NCI-H2196 treated with DMSO at 0.1 percent for 48 hours (cell line): ENCODE data around the gene LYST.

Experiments
- DNase-seq: peaks from one replicate; lab custom pipeline; 2025; ENCODE audit not compliant: unreplicated experiment; lab: John Stamatoyannopoulos, UW

LYST gene

DNA sequence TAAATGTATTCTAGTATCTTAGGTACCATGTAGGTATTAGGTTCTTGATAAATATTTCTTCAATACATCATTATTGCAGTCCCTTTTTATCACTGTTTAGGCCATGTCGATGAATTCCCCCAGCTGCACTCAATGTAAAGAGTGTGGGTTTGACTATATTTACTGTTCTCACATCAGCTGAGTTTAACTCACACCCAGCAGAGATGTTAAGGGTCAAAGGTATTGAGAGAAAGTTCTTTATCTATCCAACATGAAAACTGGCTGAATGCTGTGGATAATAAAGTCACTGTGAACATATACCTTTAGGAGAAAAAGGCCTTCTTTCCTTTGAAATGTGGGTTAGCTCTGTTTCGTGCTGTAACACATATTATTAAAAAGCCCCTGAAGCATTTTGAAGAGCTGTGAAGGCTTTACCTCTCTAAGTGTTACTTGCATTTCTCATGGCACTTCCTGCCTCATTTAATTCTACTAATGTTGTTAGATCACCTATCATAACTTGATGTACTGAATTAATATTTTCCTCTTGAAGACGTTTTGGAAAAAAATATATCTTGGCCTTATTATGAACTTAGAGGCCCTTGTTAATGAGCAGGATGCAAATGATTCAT lies 19.1 kb upstream of the LYST start:
- no peak for DNase-seq

DNA sequence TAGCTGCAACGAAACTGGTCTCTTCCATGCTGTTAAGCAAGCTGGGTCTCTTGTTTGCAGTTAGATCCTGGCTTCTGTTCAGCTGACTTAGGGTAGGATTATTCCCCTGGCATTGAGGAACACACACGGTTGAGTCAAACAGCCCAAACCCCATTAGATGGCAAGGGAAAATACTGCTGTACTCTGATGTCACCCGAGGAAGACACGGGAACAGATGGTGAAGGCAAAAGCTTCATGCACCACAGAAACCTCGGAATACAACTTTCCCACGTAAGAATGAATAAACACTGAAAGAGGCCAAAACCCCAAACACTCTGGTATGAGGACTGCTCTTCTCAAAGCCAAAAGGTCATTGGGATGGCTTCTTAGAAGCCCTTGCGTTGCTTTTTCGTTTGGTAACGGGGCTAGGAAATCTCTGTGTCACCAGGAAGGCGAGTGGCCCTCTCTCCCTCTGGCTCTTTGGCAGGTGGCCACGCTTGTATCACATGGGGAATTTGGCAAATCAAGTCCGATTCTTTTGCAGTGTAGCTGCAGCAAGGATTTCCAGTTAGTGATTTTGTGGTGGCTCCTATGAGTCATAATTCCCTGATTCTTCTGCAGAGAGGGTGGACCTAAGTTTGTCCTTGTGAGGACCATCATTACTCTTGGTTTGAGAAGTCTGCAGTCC lies 16.7 kb upstream of the LYST start:
- no peak for DNase-seq

DNA sequence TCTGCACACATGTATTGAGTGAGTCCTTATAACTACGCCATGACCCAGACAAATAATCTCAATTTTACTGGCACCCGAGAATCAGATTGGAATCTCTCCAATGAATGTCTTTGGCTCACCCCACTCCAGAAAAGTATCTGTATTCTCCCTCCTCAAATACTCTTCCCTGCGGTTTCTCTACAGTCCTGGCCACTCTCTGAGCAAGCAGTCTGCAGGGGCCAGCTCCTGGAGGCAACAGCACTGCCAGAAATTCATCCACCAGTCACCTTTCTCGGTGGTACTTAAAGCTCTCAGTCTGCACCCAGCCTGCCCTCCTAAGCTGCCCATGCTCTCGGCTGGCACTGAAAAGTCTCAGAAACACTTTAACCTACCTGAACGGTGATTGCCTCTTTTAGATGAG lies 16.1 kb upstream of the LYST start:
- no peak for DNase-seq

DNA sequence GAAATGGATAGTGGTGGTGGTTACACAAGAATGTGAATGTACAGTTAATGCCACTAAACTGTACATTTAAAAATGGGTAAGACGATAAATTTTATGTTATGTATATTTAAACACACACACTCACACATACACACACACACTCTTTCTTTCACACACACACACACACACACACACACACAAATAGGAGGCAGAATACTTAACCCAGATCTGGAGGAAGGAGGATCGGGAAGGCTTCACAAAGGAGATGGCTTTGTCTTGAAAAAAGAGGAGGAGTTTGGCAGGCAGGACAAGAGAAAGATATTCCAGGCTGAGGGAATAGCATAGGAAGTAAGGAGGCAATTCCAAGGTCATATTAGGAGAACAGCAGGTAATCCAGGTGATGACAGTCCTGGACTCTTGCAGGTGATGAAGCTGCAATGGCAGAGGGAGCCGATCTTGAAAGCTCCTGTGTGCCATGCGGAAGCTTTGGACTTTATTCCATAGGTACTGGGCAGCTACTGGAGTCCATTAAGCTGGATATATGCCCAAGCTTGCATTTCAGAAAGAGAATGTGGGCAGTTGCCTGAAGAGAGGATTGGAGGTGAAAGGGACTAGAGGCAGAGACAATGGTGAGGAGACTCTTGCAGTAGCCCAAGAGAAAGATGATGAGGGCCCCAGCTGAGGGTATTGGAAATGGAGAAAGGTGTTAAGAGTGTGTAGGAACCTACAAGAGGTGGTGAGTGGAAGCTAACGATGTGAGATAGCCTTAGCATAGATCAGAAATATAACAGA lies 15.4 kb upstream of the LYST start:
- DNase-seq: no peak

DNA sequence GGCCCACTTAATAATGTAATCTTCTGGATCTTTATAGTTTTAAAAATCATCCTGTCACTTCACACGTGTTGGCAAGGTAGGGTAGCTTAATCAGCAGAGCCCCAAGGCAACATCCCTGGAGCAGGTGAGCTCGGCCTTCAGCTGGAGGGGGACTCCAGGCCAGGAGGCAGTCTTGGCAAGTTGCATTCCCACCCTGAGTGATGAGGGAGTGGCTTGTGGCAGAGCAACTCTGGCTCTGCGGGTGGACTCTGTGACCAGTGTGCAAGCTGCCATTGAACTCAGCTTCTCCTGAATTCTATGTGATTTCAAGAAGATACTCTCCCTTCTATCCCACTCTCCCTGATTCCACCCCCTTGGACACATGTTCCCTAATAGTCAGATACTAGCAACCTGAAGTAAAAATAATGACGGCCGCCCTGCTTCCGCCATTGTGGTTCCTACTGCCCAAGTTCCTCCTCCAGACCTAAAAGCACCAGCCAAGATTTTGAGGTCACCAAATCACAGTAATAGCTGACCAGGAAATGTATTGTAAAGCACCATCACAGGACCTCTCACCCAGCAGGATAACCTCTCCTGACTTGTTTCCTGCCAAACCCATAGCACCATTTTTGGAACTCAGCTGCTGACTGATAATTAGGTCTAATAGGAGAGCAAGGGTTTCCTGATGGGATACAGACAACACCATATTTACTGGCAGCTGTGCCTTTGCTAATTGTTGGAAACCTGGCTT lies 11.5 kb upstream of the LYST start:
- no peak for DNase-seq

DNA sequence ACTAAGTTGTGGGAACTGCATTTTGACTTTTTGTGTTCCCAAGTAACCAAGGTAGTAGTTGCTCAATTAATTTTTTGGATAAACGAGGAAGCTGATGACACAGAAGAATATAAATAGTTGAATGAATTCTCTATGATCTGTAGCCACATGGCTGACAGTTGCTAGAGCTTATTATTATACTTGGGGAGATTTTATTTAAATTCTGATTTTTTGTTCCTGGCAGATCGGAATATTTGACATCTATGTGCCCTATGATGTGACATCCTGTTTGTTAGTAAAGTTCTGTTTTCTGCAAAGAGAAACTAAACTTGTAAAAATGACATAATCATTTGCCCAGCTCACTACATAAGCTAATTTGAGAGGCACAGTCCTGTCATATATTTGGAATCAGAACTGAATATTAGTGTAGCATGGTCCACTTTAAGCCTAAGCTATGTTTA lies 9.7 kb upstream of the LYST start:
- no peak for DNase-seq

DNA sequence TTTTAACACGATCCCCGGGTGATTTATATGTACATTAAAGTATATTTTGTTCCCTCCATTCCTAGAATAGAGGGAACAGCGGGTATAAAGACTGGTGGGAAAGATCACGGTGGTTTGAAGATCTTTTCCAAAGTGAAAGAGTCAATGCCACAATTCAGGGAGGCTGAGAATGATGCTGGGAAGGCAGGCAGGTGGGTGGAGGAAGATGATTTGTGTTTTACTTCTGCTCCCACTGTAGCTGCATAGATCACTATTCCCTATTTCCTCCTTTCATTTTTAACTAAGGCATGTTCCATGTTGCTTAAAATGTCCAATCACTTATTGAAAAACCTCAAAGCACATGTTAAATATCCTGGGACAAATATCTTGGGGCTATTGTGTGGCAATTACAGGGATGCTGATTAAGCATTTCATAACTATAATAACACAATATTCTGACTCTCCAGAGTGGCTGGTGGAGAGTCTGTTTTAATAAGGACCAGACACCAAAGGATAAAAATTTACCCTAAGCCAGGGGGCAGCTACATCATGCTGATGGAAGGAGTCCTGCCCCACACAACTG lies 8.4 kb upstream of the LYST start:
- no peak for DNase-seq

DNA sequence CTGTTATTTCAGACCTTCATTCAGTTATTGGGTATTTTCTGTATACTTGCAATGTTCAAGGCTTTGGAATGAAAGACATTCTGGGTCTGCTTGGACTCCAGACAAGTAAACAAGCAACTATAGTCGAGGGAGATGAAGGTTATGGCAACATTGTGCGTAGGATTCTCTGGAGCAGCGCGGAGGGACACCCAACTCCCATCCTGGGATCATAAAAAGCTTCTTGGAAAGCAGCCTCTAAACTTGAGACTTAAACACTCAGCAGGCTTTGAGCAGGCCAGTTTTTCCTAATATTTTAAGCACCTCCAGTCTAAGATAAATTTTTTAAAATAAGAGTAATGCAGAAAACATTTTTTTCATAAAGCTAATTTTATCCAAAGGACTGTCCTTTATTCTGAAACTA lies 7.6 kb upstream of the LYST start:
- no peak for DNase-seq

DNA sequence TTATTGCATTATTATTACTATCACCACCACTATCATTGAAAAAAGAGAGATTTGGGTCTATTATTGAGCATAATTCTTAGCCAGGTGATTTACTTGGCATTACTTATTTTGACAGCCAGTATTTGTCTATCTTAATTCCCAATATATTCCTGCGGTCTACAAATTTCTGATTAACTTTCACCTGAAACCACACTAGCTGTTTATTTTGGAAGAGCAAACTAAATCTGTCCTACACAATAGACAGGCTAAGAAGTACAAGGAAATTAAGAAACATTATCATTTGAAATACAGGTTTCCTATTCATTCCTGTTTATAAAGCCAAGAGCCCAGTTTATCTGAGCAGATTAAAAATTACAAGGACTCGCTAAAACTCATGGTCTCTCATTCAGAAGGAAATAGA lies 6.9 kb upstream of the LYST start:
- DNase-seq: no peak

DNA sequence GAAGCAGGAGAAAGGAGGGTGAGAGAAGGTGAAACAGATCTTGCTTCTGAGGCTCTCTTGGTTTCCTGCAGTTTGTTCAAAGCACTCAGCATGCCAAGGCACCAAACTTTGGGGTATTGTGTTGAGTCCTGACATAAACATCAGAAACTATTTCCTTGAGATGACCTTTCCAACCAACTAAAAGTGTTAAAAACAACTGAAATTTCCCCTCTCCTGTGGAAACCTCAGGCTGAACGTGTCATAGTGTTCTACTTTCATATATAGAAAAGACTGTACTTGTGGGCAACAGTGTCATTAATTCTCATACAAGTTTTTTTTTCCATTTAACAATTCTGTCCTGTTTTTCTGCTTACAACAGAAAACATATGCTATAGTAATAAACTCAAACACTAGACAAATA lies 6.3 kb upstream of the LYST start:
- no peak for DNase-seq

DNA sequence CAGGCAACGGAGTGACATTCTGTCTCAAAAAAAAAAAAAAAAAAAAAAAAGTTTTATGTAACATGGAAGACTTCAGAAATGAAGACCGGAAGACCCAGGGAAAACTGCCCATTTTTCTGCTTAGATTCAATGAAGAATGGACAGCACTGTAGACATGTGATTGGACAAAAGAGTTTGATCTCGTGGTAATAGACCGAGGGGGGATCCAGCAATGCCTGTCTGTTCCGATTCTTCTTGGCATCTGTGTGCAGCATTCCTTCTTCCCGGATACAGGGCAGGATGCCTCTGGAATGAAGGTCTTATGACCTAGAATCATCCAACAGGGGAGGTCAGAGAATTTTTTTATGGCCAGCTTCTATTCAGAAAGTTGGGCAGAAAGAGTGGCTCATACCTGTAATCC lies 5.6 kb upstream of the LYST start:
- DNase-seq: no peak

DNA sequence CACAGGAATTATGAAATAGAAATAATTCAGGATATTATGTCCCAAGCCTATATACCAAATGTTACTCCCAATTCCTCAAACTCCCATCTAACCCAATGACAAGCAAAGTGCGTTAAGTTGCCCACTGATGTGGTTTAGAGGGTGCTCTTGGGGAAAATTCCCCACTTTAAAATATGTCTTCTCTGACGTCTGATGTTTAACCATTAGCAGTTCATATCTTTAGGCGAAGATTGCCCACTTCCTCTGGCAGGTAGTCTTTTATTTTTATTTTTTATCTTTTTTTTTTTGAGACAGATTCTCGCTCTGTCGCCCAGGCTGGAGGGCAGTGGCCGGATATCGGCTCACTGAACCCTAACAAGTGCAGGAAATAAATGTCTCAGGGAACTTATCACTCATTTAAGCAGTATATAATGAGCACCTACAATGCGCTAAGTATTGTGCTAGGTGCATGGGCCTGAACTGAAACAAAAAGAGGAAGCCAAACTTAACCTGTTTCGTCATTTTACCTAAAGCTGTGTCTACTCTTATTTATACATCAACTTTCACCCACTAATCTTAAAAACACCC lies 1.3 kb upstream of the LYST start:
- DNase-seq: no peak

DNA sequence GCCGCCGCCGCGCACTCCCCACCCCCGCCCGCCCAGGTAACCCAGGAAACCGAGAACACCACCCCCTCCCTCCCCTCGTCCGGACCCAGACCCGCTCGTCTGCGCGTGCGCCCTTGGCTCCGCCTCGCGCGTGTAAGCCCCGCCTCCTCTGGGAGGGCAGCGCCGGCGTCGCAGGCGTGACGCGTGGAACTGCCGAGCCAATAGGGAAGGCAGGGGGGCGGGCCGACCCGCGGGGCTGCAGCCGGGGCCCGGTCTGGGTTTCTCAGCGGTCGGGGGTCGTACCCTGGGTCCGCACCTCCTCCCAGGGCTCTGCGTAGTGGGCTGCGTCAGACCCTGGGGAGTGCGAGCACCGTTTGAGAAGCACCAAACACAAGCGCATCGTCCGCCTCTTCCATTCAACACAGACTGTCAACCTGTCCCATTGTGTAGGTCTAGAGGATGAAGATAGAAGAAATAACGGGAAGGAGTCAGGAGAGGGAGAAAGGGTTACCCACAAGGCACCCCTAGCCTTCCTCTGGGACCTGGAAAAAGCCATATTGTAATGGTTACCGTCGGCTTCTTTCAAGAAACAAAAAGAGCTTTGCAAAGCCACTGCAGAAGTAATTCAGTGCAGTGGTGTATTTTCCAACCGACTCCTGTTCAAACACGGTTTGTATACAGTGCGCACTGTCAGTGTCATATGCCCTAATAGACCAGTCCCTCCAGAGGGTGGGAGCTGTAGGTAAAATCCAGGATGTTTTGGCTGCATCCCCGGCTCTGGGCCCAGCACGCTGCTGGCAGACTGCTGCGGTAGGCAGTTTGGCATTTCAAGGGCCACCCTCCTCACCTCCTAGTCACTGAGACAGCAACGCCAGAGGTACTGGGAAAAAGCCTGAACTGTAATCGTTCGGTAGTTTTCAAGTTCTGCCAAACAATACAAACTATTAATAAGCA lies 473 bp upstream of the LYST start:
- DNase-seq: peak; percentile 68

DNA sequence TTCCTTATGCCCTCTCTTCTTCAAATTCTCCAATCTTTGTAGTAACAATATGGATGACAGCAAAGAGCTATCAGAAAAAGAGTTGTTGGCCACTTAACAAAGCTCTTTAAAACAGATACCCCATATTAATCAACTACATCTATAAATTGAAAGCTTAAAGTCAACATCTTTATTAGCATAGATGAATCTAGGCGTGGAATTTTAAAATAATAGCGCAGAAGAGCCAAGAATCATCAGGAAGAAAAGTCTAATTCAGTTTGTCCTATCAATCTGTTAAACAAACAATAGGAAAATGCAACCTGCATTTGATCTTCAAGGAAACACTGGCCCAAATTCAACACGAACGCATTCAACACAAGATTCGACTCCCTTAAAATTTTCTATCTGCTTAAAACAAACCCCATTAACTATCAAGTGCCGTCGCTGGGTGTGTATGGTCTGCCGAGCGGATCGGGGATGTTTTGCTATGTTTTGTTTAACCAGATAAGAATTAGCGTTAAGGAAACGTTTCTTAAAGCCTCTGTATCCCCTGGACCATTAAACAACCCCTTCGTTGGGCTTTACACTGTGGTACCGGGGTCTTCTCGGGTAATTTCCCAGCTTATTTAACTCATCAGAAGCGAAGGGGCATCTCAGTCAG lies 1.0 kb downstream of the LYST start:
- no peak for DNase-seq

DNA sequence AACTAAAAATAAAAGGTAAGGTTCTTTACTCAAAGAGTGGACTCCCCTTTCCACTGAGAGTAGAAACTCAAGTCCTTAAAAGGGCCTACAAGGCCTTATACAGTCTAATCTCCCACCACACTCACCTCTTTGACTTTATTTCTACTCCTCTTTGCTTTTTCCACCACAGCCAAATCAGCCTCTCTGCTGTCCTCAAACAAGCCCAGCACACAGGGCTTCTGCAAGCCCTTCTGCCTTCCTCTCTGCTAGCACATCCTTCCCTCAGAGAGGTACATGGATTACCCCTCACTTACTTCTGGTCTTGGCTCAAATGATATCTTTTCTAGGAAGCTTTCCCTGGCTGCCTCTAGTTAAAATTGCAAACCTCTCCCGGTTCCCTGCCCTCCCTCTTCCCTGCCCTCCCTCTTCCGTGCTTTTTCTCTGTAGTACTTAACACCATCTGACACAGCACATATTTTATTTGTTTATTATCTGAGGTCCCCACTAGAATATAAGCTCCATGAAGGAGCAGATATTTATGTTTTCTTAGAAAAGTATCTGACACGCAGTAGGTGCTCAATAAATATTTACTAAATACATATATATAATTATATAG lies 1.7 kb downstream of the LYST start:
- no peak for DNase-seq

DNA sequence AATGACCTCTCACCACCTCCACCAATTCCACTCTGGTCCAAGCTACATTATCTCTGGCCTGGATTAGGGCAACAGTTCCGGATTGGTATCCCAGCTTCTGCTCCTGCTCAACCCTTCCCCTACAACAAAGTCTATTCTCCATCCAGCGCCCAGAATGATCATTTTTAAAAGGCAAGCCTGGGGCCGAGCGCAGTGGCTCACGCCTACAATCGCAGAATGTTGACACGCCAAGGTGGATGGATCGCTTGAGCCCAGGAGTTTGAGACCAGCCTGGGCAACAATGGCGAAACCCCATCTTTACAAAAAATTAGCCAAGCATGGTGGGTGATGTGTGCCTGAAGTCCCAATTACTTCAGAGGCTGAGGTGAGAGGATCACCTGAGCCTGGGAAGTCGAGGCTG lies 2.2 kb downstream of the LYST start:
- no peak for DNase-seq

DNA sequence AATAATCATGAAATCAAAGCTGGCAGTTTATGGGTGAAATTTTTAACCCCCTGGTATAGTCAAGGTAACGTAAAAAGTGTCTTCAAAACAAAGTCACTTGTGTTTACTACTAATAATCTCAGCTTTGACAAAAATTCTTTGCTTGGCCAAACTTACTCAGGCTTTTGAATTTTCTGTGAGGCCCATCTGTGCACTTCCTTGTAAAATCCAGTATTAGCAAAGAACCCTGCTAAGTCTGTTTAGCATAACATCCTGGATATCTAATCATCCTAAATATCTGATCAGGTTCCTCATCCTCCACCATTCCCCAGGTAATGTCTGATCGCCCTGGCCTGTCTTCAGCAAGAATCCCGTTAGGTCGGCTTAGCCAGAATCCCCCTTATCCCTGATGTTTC lies 3.0 kb downstream of the LYST start:
- no peak for DNase-seq

DNA sequence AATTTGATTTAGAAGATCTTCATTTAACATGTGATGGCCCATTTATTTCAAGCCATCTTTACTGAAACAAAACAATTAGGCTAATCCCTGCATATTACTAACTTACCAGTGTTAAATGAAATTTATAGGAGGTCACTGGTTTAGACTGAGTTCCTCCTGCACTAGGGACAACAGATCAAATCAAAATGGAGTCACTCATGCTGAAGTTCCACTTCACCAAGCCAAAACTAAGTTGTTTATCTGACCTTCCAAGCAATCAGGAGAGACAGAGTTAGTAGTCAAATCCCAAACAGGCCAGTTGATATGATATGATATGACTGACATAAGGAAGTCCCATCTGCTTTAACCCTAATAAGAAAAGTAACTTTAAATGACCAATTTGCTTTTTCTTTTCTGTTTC lies 4.8 kb downstream of the LYST start:
- no peak for DNase-seq

DNA sequence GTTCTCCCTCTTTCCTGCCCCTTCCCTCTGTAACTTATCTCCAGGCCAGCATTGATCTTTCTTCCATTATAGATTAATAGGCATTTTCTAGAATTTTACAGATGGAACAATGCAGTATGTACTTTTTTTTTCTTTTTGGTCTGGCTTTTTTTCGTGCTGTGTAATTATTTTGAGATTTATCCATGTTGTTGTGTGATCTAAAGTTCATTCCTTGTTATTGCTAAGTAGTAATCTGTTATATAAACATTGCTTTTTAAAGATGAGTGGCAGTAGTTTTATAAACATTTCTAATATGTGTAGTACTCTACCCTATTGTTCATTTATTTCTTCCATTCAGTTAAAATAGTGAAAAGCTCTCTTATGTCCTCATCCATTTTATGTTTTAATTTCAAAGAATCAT lies 5.9 kb downstream of the LYST start:
- DNase-seq: no peak
